VCaP (cell line): Measurements from ENCODE around the gene THOC6.

ENCODE experiments used
- H3K27ac ChIP-seq: fragments of 450-650 bp; 2 replicates; pipeline ENCODE4 v1.5.1; 2017
- TF ChIP-seq, protein P1 (sequence below): fragments of 450-650 bp; conservative IDR thresholded peaks from 2 replicates; pipeline ENCODE4 v1.5.1; 2017; ENCODE audit warnings: mild to moderate bottlenecking, moderate library complexity

The THOC6 gene

DNA sequence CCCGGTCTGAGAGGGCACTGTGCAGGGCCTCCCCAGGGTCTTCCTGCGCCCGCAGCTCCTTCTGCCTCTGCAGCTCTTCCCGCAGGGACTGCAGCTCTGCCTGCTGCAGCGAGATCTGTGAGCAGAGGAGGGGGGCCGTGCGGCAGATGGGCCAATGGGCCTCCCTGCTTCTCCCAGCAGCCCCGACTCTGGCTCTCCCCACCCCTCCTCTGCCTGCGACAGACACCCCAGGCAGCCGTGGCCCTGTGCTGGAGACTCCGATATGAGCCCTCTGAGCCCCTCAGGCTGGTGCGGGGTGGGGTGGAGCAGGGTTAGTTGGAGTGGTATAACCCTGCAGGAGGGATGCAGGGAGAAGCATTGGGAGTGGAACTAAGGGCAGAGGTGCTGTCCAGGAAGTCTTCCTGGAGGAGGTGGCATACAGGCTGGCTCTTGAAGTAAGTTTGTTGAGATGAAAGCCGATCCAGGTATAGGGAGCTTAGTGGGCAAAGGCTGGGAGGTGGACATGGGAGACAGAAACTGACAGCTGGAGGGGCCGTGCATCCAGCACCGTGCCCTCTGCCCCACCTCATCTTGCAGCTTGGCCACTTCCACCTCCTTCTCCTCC is 5.0 kb downstream of the THOC6 start:
- H3K27ac ChIP-seq: no peak overlapping the region
- TF ChIP-seq, protein P1, sequence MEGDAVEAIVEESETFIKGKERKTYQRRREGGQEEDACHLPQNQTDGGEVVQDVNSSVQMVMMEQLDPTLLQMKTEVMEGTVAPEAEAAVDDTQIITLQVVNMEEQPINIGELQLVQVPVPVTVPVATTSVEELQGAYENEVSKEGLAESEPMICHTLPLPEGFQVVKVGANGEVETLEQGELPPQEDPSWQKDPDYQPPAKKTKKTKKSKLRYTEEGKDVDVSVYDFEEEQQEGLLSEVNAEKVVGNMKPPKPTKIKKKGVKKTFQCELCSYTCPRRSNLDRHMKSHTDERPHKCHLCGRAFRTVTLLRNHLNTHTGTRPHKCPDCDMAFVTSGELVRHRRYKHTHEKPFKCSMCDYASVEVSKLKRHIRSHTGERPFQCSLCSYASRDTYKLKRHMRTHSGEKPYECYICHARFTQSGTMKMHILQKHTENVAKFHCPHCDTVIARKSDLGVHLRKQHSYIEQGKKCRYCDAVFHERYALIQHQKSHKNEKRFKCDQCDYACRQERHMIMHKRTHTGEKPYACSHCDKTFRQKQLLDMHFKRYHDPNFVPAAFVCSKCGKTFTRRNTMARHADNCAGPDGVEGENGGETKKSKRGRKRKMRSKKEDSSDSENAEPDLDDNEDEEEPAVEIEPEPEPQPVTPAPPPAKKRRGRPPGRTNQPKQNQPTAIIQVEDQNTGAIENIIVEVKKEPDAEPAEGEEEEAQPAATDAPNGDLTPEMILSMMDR: no peak

DNA sequence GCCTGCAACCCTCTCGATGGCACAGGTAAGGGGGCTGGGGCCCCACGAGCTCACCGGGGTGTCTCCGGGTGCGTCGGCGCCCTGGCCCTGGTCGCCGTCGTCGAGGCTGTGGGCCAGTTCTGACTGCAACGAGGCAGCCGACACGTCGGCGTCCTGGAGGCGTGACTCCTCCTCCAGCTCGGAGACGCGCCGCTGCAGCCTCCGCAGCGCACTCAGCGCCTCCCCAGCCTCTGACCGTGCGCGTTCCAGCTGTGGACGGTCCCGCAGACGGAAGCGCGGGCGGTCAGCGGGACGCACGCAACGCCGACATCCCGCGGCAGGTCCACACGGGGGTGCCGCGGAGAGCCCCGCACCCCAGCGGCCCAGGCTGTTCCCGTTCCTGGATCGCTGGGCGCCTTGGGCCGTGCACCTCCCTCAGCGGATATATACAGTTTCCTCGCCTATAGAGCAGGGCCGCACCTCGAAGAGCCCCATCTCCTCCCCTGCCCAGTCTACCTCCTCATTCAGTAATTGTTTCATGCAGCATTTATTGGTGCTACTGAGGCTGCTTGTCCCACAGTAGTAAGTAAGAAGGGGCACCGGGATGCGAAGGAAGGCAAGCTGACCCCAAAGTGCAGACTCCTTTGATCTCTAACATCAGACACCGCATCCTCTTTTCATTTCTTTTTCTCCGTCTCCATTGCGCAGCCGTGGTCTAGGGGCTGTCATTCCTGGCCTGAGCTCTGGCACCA is 5.8 kb downstream of the THOC6 start:
- TF ChIP-seq, protein P1: no peak
- no peak overlapping the region for H3K27ac ChIP-seq

DNA sequence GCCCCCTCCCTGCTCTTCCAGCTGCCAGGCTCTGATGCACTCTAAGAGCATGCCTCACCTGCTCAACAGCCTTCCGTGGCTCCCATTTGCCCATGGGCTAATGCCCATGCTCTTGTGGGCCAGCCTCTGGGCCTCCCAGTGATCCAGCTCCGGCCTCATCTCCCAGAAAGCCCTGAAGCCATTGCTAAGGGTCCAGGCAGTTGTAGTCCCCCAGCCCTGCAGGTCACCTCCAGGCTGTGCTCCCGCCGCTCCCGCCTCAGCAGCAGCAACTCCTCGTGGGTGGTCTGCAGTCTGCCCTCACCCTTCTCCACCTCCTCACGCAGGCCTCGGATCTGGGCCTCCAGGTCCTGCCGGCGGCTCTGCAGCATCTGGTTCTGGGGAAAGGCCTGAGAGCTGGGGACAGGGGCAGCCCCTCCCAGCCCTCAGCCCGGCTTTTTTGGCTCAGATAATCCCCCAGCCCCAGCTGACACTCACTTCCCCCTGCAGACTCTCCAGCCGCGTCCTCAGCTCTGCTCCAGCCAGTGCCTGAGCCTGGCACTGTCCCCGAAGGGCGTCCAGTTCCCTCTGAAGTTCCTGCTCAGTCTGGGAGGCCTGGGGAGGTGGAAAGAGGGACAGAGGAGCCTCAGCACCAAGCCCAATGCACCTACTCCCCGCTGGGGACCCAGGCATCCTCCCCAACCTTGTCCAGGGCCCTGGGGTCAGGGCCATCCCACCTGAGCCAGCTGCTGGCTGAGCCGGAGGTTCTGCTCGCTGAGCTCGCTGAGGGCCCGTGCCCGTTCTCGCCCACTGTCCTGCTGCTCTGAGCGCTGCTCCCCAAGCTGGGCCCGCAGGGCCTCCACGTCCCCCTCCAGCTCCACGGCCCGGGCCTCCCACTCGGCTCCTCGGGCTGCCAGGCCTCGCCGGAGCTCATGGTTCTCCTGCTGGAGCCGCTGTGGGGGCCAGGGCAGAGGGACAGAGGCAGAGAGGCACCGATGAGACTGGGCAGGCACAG is 6.7 kb downstream of the THOC6 start:
- TF ChIP-seq, protein P1: no peak
- H3K27ac ChIP-seq: no peak overlapping the region

DNA sequence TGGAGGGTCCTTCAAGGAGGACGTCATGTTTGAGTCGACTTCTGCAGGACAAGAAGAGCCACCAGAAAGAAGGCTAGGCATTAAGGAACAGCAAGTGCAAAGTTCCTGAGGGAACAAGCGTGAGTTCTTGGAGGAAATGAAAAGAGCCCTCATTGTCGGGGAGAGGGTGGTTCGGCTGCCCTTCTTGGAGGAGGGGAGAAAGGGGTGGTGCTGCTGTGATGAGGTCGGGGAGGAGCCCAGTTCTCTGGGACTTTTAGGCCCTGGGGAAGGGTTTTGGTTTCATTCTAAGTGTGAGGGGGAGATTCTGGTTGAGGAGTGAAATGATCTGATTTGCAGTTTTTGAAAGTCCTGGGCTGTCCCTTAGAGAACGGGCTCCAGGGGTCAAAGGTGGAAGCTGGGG is 8.8 kb downstream of the THOC6 start:
- no peak overlapping the region for H3K27ac ChIP-seq
- TF ChIP-seq, protein P1: no peak

DNA sequence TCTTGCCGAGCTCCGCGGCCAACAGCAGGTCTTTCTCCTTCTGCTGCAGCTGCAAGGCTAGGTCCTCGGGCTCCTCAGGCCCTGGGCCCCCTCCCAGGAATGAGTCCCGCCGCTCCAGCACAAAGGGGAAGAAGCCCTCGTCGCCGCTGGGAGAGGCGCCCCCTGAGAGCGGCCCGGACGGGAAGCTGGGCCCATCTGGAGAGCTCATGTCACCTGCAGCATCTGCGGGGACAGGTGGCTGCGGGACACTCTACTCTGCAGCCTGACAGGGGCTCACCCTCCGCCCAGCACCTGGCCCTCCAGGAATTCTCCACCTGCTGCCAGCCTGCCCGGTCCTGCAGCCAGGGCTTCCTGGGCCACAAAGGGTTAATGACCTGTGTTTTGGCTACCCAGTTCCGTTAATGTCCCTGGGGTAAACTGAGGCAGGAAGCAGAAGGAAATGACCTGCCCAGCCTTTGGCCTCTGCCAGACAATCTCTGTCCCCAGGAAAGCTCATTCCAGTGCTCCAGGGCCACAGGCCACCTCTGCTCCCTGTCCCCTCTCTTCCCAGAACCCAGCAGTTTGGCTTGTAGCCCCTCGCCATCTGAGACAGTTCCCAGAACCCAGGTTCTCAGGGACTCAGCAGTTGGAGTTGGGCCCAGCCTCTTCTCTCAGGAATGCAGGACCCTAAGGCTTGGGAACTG is 11.6 kb downstream of the THOC6 start:
- no peak overlapping the region for H3K27ac ChIP-seq
- TF ChIP-seq, protein P1: no peak

DNA sequence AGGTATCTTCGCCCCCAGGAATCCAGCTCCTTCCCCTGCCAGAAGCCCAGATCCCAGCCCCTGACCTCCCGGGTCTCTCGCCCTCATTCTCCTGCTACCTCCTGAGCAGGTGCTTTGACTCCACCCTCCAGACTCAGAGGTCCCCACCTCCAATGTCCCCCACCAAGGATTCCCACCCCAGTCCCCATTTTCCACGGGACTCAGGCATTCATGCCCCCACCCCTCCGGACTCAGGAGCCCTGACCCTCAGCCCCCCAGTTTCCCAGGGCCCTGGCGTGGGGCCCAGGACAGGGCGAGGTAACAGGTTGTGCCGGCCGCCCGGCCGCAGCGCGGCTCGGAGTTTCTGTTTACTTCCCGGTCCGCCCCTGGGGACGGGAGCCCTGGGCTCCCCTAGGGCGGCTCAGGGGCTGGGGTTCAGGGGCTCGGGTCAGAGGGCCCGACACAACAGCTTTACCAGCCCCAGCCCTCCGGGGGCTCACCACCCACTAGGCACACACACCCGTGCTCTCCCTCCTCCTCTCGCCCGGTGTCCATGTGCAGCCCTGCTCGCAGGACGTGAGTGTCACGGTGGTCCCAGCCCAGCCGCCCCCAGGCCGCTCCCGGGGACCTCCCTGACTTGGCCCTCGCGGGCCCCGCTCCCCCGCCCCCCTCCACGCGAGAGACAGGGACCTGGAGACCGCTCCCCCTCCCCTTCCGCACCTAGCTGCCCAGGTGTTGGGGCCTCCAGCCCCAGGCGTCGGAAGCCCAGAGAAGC is 12.3 kb downstream of the THOC6 start:
- H3K27ac ChIP-seq: peak overlapping the region; percentile 41; the same call in 1 of the 2 replicates

More for the DNA sequence above, 12.3 kb downstream of the THOC6 start:
- TF ChIP-seq, protein P1: no peak
